Endothelial cell of umbilical vein (primary cell): ENCODE data around the gene EXD3. TPM values are rescaled to one million over a fixed set of nuclear protein-coding genes. Genes with fewer than 3 reads are reported as not detected.

ENCODE experiments used
- BruUV-seq: library from RNA; stranded (reverse); fragments of 400-500 nt; replicated peaks from 2 replicates; lab custom pipeline; 2021; lab: Mats Ljungman, UMichigan
- CTCF ChIA-PET: fragments of 300-600, 350-600 bp; sonication (Branson Sonifier 250); formaldehyde crosslinking; loops from one replicate; lab custom pipeline; 2021; ENCODE audit warnings: antibody characterized with exemption, inconsistent platforms; lab: Charles Lee
- POLR2A ChIA-PET: fragments of 300-600, 350-600 bp; sonication (Branson Sonifier 250); formaldehyde crosslinking; loops from one replicate; lab custom pipeline; 2021; ENCODE audit warnings: antibody characterized with exemption, inconsistent platforms; lab: Charles Lee
- DNase-seq: peaks from one replicate; pipeline ENCODE4 v3.0.0-alpha.2; 2011; ENCODE audit warnings: low read depth, low spot score
- FAIRE-seq: peaks from 2 replicates; lab custom pipeline; 2011; peaks lifted over from hg19 to GRCh38; lab: Jason Lieb, UNC
- H2AFZ ChIP-seq: 2 replicates; pipeline ENCODE4 v1.6.0; 2012; ENCODE audit warnings: low read depth, low read length, control low read depth, inconsistent platforms
- H3K27ac ChIP-seq: 2 replicates; pipeline ENCODE4 v1.5.1; 2011; ENCODE audit warnings: low read depth, mild to moderate bottlenecking, control low read depth, low read length, moderate library complexity; ENCODE audit not compliant: insufficient read depth
- H3K27me3 ChIP-seq, 2 experiments: 2 replicates each; pipeline versions ENCODE4 v1.6.0 to v1.6.1; 2011; ENCODE audit warnings: low read length in 2 of 2, mixed read lengths in 1 of 2; ENCODE audit not compliant: control insufficient read depth in 2 of 2, insufficient read depth in 2 of 2
- H3K36me3 ChIP-seq, 2 experiments: 2 replicates in 1 of 2; 3 replicates in 1 of 2; pipeline ENCODE4 v1.5.1; 2011; ENCODE audit warnings: low read length in 2 of 2, mild to moderate bottlenecking in 1 of 2, moderate library complexity in 1 of 2; ENCODE audit not compliant: control insufficient read depth in 2 of 2, insufficient read depth in 2 of 2; ENCODE audit errors: extremely low read depth in 1 of 2
- H3K4me1 ChIP-seq: 3 replicates; pipeline ENCODE4 v1.5.1; 2011; ENCODE audit warnings: mild to moderate bottlenecking, low read length; ENCODE audit not compliant: control insufficient read depth, insufficient read depth; ENCODE audit errors: extremely low read depth
- H3K4me2 ChIP-seq: 2 replicates; pipeline ENCODE4 v1.6.1; 2011; ENCODE audit warnings: low read length, control low read depth, mixed read lengths; ENCODE audit not compliant: insufficient read depth
- H3K4me3 ChIP-seq, 3 experiments: fragments of 200-600 bp in 1 of 3; sonication (generic), shearing (Covaris generic) in 1 of 3; replicated peaks in 1 of 3; 2 replicates each; pipeline ENCODE4 v1.5.1; 2011 to 2016; ENCODE audit warnings: control low read depth in 3 of 3, low read length in 3 of 3, mild to moderate bottlenecking in 2 of 3, inconsistent platforms in 1 of 3, low read depth in 1 of 3, moderate library complexity in 1 of 3; ENCODE audit not compliant: insufficient read depth in 1 of 3
- H3K79me2 ChIP-seq: 2 replicates; pipeline ENCODE4 v1.6.0; 2012; ENCODE audit warnings: low read length, inconsistent platforms; ENCODE audit not compliant: control insufficient read depth, insufficient read depth
- H3K9ac ChIP-seq: replicated peaks from 2 replicates; pipeline ENCODE3; 2011; ENCODE audit warnings: low read length, control low read depth; ENCODE audit not compliant: insufficient read depth; ENCODE audit errors: extremely low read depth
- H3K9me1 ChIP-seq: replicated peaks from 3 replicates; pipeline ENCODE4 v1.6.0; 2011; ENCODE audit warnings: mild to moderate bottlenecking, low read length; ENCODE audit not compliant: control insufficient read depth, insufficient read depth; ENCODE audit errors: extremely low read depth
- H3K9me3 ChIP-seq: replicated peaks from 2 replicates; pipeline ENCODE4 v1.5.1; 2012; ENCODE audit warnings: low read length, inconsistent platforms; ENCODE audit not compliant: control insufficient read depth, insufficient read depth
- H4K20me1 ChIP-seq: replicated peaks from 2 replicates; pipeline ENCODE3; 2011; ENCODE audit warnings: mild to moderate bottlenecking, low read length; ENCODE audit not compliant: control insufficient read depth, insufficient read depth; ENCODE audit errors: extremely low read depth
- EZH2 ChIP-seq: IDR thresholded peaks from 2 replicates; pipeline ENCODE4 v1.6.1; 2012; ENCODE audit warnings: borderline replicate concordance, low read depth, mild to moderate bottlenecking, moderate library complexity, low read length, inconsistent platforms; ENCODE audit not compliant: severe bottlenecking
- FOS ChIP-seq: IDR thresholded peaks from 2 replicates; pipeline ENCODE4 v1.6.1; 2011; ENCODE audit warnings: mild to moderate bottlenecking, low read length, moderate library complexity, borderline replicate concordance; ENCODE audit not compliant: insufficient read depth
- GATA2 ChIP-seq: IDR thresholded peaks from 2 replicates; pipeline ENCODE4 v1.7.0; 2011; ENCODE audit warnings: low read depth, mild to moderate bottlenecking, moderate library complexity, mixed read lengths, low read length; ENCODE audit not compliant: insufficient read length, insufficient read depth
- JUN ChIP-seq: IDR thresholded peaks from 2 replicates; pipeline ENCODE4 v1.6.1; 2011; ENCODE audit warnings: borderline replicate concordance, low read depth; ENCODE audit not compliant: insufficient read length, insufficient read depth
- MAX ChIP-seq: IDR thresholded peaks from 2 replicates; pipeline ENCODE4 v1.6.1; 2011; ENCODE audit not compliant: insufficient read depth, insufficient read length
- MYC ChIP-seq: IDR thresholded peaks from one replicate; pipeline ENCODE4 v1.6.1; 2011; ENCODE audit warnings: mild to moderate bottlenecking, low read depth, low read length
- POLR2A ChIP-seq: IDR thresholded peaks from 2 replicates; pipeline ENCODE4 v1.6.1; 2012; ENCODE audit warnings: low read depth, mild to moderate bottlenecking, control low read depth, low read length
- POLR2AphosphoS5 ChIP-seq: IDR thresholded peaks from 2 replicates; pipeline ENCODE4 v1.6.1; 2012; ENCODE audit warnings: low read depth, mild to moderate bottlenecking, control low read depth, low read length, moderate library complexity; ENCODE audit not compliant: insufficient read depth
- dilution Hi-C: fragments of 300-500 bp; cut with MboI; formaldehyde crosslinking; loops from one replicate; pipeline ENCODE4 v1.15.0; 2019; ENCODE audit warnings: low sequenced_read_pairs; ENCODE audit not compliant: extremely low pct_ligation_motif_present
- intact Hi-C: fragments of 100-400 bp; cut with micrococcal nuclease; formaldehyde crosslinking; loops from one replicate; pipeline ENCODE4 v1.10.0; 2022
- polyA plus RNA-seq, 4 experiments: library from polyadenylated mRNA; depleted of rRNA in 3 of 4; stranded (reverse) in 3 of 4; unstranded in 1 of 4; fragments of >200 nt; gene quantifications; 2 replicates each; pipeline versions ENCODE4 v1.2.1 to v1.2.3, GENCODE V29; 2011 to 2012; ENCODE audit warnings: missing spikeins in 1 of 4
- total RNA-seq: library from RNA; stranded (reverse); gene quantifications from 2 replicates; pipeline ENCODE4 v1.2.3, GENCODE V29; 2021
- TF ChIP-seq, protein P1 (sequence below), 2 donors: IDR thresholded peaks; 1 replicate in 1 of 2; 2 replicates in 1 of 2; pipeline ENCODE4 v1.5.1; 2011; ENCODE audit warnings: low read length in 2 of 2, mild to moderate bottlenecking in 2 of 2, moderate library complexity in 2 of 2, control low read depth in 1 of 2, inconsistent platforms in 1 of 2, low read depth in 1 of 2; ENCODE audit not compliant: insufficient read depth in 1 of 2; ENCODE audit errors: extremely low read depth in 1 of 2

Gene EXD3
- total and polyA plus RNA-seq, 2 donors (not counting 3 experiments of a cell fraction or from before 2014, with no cell fraction given), result 17.7 to 30.3 TPM

DNA sequence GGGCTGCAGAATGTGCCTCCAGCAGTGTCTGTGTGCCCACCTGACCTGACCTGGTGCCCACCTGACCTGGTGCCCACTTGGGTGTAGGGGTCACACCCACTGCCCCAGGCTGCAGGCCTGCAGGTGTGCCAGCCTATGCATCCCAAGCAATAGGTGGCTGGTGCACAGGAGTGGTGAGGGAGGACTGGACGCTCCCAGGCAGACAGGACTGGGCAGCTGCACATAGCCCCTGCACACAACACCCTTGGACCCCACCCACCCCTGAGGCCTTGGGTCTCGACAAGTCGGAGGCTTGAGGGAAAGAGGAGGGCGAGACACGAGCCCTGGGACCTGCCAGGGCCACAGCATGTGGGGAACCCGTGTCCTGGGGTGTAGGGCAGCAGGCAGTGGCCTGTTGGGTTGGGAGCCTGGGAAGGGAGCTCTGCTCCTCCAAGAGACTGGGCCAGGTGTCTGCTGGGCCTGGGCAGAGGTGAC, 110.1 kb downstream of the EXD3 start:
- H3K27ac ChIP-seq, result no peak overlapping the region
- no peaks in the 10 kb centered on the region for H4K20me1 ChIP-seq
- no peak overlapping the region for H3K4me2 ChIP-seq
- intact Hi-C loops, result no loop called here
- dilution Hi-C loops, result no loop called here
- DNase-seq (no peak), FAIRE-seq (no peak)
- no peak overlapping the region for H3K9ac ChIP-seq
- TF ChIP-seq, protein P1, sequence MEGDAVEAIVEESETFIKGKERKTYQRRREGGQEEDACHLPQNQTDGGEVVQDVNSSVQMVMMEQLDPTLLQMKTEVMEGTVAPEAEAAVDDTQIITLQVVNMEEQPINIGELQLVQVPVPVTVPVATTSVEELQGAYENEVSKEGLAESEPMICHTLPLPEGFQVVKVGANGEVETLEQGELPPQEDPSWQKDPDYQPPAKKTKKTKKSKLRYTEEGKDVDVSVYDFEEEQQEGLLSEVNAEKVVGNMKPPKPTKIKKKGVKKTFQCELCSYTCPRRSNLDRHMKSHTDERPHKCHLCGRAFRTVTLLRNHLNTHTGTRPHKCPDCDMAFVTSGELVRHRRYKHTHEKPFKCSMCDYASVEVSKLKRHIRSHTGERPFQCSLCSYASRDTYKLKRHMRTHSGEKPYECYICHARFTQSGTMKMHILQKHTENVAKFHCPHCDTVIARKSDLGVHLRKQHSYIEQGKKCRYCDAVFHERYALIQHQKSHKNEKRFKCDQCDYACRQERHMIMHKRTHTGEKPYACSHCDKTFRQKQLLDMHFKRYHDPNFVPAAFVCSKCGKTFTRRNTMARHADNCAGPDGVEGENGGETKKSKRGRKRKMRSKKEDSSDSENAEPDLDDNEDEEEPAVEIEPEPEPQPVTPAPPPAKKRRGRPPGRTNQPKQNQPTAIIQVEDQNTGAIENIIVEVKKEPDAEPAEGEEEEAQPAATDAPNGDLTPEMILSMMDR (IDR thresholded peaks at IDR 0.05; ENCODE audit: extremely low read depth in 1 of 2, insufficient read depth in 1 of 2, low read depth in 1 of 2, low read length in 2 of 2), result no peak
- TF ChIP-seq GATA2, result no peak
- CTCF ChIA-PET, result interaction anchor here (1.3 to 1.9 kb wide), 2 partner anchors 11 to 26 kb away, joined by 4 to 14 read pairs; partner anchors contain the start of gene NRARP
- H3K9me1 ChIP-seq, result no peaks in the 10 kb centered on the region
- no peaks in the 10 kb centered on the region for H3K27me3 ChIP-seq
- BruUV-seq, result no TSS peak
- no peak overlapping the region for H2AFZ ChIP-seq
- H3K36me3 ChIP-seq, result no peaks in the 10 kb centered on the region
- no peaks in the 10 kb centered on the region for H3K9me3 ChIP-seq
- H3K79me2 ChIP-seq, result no peaks in the 10 kb centered on the region
- peaks cover 9% of the 10 kb centered on the region for H3K4me1 ChIP-seq
- POLR2A ChIA-PET, result interaction anchor here (0.5 kb wide), 1 partner anchor 348 kb away, joined by 3 read pairs; no protein-coding TSS in a partner anchor
- no peak overlapping the region for H3K4me3 ChIP-seq

GRCh38 chr9:137311986-137312851, 110.7 kb downstream of the EXD3 start:
- POLR2A ChIA-PET, result interaction anchor here (0.5 kb wide), 1 partner anchor 347 kb away, joined by 3 read pairs; no protein-coding TSS in a partner anchor
- no peaks in the 10 kb centered on the region for H3K9me3 ChIP-seq
- no peak overlapping the region for H3K9ac ChIP-seq
- H3K36me3 ChIP-seq, result no peaks in the 10 kb centered on the region
- no peaks in the 10 kb centered on the region for H3K79me2 ChIP-seq
- no peaks in the 10 kb centered on the region for H4K20me1 ChIP-seq
- no peak overlapping the region for H3K27ac ChIP-seq
- no peak overlapping the region for H3K4me3 ChIP-seq
- H3K27me3 ChIP-seq, result no peaks in the 10 kb centered on the region
- H3K4me1 ChIP-seq, result peaks cover 9% of the 10 kb centered on the region
- no peak overlapping the region for H3K4me2 ChIP-seq
- no peak for TF ChIP-seq JUN
- no peak for TF ChIP-seq GATA2
- no peak for TF ChIP-seq EZH2
- TF ChIP-seq POLR2AphosphoS5, result no peak
- TF ChIP-seq FOS, result no peak
- no peak for TF ChIP-seq MAX
- TF ChIP-seq, protein P1 (IDR thresholded peaks at IDR 0.05; ENCODE audit: extremely low read depth in 1 of 2, insufficient read depth in 1 of 2, low read depth in 1 of 2, low read length in 2 of 2), result no peak
- TF ChIP-seq POLR2A, result no peak
- no peak for TF ChIP-seq MYC
- no peak for FAIRE-seq
- no peak for DNase-seq
- H2AFZ ChIP-seq, result no peak overlapping the region
- H3K9me1 ChIP-seq, result no peaks in the 10 kb centered on the region
- no TSS peak for BruUV-seq
- dilution Hi-C loops, result no loop called here
- intact Hi-C loops, result no loop called here
- CTCF ChIA-PET, result interaction anchor here (1.3 to 1.9 kb wide), 2 partner anchors 10 to 26 kb away, joined by 4 to 14 read pairs; partner anchors contain the start of gene NRARP
